Measurements from ENCODE around the gene ATP6V0A4.

ATP6V0A4 gene

GRCh38 chr7:138710536-138711385 lies 87.2 kb downstream of the ATP6V0A4 start:
- H3K4me3 ChIP-seq (ENCODE audit: low read depth, low read length): no peak overlapping the region
- no peak for TF ChIP-seq CTCF (IDR thresholded peaks at IDR 0.05; ENCODE audit: borderline replicate concordance, insufficient read depth, low read depth, low read length)

GRCh38 chr7:138705167-138705566 lies 92.8 kb downstream of the ATP6V0A4 start:
- no peak overlapping the region for H3K4me3 ChIP-seq (ENCODE audit: low read depth, low read length)
- TF ChIP-seq CTCF (IDR thresholded peaks at IDR 0.05; ENCODE audit: borderline replicate concordance, insufficient read depth, low read depth, low read length): no peak

- TF ChIP-seq CTCF (IDR thresholded peaks at IDR 0.05; ENCODE audit: borderline replicate concordance, insufficient read depth, low read depth, low read length): no peak
- H3K4me3 ChIP-seq (ENCODE audit: low read depth, low read length): no peak overlapping the region
These were observed 96.5 kb downstream of the ATP6V0A4 start for GRCh38 chr7:138701537-138701923.

DNA sequence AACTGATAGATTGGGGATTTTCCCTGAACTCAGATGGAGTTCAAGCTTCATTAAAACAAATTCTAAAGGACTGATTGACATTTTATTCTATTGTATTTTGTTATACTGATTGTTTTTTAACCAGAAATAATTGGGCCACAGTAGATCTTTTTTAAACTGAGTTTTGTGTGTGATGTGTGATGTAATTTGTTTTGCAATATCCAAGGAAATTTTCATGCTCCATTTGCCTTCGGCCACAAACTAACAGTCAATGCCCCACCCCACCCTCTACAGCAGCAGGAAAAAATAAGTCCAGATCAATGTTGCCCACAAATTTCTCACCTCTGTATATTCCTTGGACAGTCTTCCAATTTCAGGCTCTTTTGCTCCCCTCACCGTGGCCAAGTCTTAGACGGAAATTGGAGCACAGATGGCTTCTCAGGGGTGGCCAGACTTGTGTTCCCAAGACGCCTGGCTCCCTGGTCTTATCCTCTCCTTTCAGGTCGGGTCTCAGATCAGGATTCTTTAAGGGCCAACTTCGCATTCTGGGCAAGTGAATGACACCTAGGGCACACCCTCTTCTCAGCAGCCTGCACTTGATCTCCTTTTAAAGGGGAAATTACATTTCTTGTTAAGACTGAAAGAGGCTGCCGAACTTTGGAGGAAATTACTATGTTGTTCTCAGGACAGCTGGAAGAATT lies 97.0 kb downstream of the ATP6V0A4 start, which contains the start of gene SVOPL:
Gene SVOPL (minus strand): TSS at position 506 of the 680 bp plus-strand sequence. CDS start 22,317 bp downstream, outside the sequence.
- TF ChIP-seq CTCF (IDR thresholded peaks at IDR 0.05; ENCODE audit: borderline replicate concordance, insufficient read depth, low read depth, low read length): no peak
- no peak within 1 kb of the TSS for H3K4me3 ChIP-seq (ENCODE audit: low read depth, low read length)

DNA sequence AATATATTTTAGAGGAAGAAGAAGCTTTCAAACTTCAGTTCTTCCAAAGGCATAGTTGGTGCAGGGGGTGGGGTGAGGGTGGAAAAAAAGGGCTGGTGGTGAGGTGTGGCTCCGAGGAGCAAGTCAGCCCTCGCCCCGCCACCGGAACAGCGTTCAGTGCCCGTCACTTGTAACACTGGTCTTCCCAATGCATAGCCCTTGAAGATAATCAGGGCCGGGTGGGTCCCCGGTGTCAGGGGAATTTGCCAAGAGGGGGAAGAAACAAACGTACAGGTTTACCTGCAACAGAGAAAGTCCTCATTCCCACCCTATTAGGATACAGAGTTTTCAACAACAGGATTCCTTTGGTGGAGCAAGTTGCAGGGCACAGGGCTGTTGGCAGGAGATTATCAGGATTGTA lies 98.3 kb downstream of the ATP6V0A4 start:
- no peak overlapping the region for H3K4me3 ChIP-seq (ENCODE audit: low read depth, low read length)
- no peak for TF ChIP-seq CTCF (IDR thresholded peaks at IDR 0.05; ENCODE audit: borderline replicate concordance, insufficient read depth, low read depth, low read length)

DNA sequence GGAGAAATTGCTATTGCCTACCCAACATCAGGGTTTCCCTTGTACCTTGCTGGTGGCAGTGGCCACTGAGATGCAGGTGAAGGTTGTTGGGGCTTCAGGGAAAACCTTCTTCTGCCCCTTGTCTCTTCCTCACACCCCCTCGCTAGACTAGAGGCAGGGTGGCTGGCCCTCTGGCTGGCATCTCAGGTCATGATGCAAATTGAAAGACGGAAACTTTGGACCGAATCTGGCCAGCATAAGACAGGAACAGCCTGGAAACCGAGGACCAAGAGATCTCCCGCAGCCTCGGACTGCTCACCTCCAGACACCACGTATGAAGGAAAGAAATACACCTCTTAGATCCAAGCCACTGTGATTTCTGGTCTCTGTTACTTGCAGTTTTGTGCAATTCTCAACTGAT lies 99.7 kb downstream of the ATP6V0A4 start:
- TF ChIP-seq CTCF (IDR thresholded peaks at IDR 0.05; ENCODE audit: borderline replicate concordance, insufficient read depth, low read depth, low read length): no peak
- H3K4me3 ChIP-seq (ENCODE audit: low read depth, low read length): no peak overlapping the region
